PC-9 (cell line): ENCODE data around the gene NCBP1.
"Not testable (repeated sequence)": the region's sequence is repeated elsewhere in the genome, so short reads cannot be mapped to it uniquely, and the experiment has no call there.

Source experiments
- CTCF ChIP-seq: fragments of 200-600 bp; sonication (generic); conservative IDR thresholded peaks from 2 replicates; pipeline ENCODE4 v1.6.1; 2017; ENCODE audit warnings: mixed run types, antibody characterized with exemption, mild to moderate bottlenecking, moderate library complexity
- EZH2 ChIP-seq: fragments of 200-600 bp; sonication (generic); IDR thresholded peaks from 2 replicates; pipeline ENCODE4 v1.8.0; 2017; ENCODE audit warnings: antibody characterized with exemption, low read depth

DNA sequence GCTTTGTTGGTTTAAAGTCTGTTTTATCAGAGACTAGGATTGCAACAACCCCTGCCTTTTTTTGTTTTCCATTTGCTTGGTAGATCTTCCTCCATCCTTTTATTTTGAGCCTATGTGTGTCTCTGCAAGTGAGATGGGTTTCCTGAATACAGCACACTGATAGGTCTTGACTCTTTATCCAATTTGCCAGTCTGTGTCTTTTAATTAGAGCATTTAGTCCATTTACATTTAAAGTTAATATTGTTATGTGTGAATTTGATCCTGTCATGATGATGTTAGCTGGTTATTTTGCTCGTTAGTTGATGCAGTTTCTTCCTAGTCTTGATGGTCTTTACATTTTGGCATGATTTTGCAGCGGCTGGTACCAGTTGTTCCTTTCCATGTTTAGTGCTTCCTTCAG is 48.8 kb upstream of the NCBP1 start:
- TF ChIP-seq CTCF, EZH2: not testable (repeated sequence)
